ENCODE results near the gene ACTL6B.

DNA sequence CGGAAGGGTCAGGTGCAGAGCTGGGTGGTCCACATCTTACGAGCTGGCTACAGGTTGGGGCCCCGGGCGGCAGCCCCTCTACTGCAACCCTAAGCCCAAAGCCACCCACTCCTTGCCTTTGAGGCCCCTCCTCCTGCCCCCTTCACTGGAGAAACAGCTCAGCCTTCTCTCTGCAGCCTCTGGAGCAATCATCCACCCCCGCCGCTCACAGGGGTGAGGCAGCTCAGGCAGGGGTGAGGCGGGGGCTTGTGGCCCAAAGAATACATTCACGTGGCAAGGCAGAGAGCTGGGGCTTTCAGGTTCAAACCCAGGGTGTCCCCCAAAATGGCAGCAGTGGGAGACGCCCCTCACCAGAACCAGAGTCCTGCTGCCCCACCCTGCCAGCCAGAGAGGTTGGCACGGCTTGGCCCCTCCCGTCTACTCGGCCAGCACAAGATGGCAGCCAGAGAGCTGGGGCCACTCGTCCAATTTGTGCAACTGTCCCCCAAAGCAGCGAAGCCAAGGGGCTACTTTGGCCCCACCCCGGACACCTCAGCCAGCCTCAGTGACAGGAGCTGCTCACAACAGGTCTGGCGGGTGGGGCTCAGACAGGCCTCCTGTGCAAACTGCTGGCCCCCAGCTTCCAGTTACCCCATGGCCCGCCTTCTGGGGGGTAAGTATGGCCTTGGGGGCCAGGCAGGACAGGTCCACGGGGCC, 24.5 kb upstream of the ACTL6B start:
- TF ChIP-seq, protein P1, sequence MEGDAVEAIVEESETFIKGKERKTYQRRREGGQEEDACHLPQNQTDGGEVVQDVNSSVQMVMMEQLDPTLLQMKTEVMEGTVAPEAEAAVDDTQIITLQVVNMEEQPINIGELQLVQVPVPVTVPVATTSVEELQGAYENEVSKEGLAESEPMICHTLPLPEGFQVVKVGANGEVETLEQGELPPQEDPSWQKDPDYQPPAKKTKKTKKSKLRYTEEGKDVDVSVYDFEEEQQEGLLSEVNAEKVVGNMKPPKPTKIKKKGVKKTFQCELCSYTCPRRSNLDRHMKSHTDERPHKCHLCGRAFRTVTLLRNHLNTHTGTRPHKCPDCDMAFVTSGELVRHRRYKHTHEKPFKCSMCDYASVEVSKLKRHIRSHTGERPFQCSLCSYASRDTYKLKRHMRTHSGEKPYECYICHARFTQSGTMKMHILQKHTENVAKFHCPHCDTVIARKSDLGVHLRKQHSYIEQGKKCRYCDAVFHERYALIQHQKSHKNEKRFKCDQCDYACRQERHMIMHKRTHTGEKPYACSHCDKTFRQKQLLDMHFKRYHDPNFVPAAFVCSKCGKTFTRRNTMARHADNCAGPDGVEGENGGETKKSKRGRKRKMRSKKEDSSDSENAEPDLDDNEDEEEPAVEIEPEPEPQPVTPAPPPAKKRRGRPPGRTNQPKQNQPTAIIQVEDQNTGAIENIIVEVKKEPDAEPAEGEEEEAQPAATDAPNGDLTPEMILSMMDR (IDR thresholded peaks at IDR 0.05; ENCODE audit: low read depth, low read length), result no peak
- TF ChIP-seq, protein P2, sequence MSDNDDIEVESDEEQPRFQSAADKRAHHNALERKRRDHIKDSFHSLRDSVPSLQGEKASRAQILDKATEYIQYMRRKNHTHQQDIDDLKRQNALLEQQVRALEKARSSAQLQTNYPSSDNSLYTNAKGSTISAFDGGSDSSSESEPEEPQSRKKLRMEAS (IDR thresholded peaks at IDR 0.05; ENCODE audit: low read depth, low read length), result no peak
